Measurements from ENCODE around the gene KIAA1586.
A peak's percentile ranks its signal among the peaks of the same experiment; 100 is the strongest.
"Not testable (repeated sequence)": the region's sequence is repeated elsewhere in the genome, so short reads cannot be mapped to it uniquely, and the experiment has no call there.

Gene KIAA1586

GRCh38 chr6:57046332-57047256, at the start of gene KIAA1586:
KIAA1586 (plus strand) TSS chr6:57046693; CDS start chr6:57046756, 63 bp downstream.
- DNase-seq, result peak; percentile 84

- no peak for DNase-seq
Observed at GRCh38 chr6:56999049-56999448, 47.4 kb upstream of the KIAA1586 start.

- DNase-seq, result not testable (repeated sequence)
Observed at GRCh38 chr6:56999748-57000147, 46.7 kb upstream of the KIAA1586 start.

GRCh38 chr6:57002197-57002596, 44.3 kb upstream of the KIAA1586 start:
- no peak for DNase-seq

GRCh38 chr6:57004292-57004691, 42.2 kb upstream of the KIAA1586 start:
- no peak for DNase-seq

- no peak for DNase-seq
Observed at GRCh38 chr6:57006101-57006500, 40.4 kb upstream of the KIAA1586 start.

GRCh38 chr6:57008069-57008468, 38.4 kb upstream of the KIAA1586 start:
- DNase-seq, result not testable (repeated sequence)

- DNase-seq, result no peak
Observed at GRCh38 chr6:57013521-57013926, 33.0 kb upstream of the KIAA1586 start.

- DNase-seq, result no peak
Observed at GRCh38 chr6:57017069-57017468, 29.4 kb upstream of the KIAA1586 start.

GRCh38 chr6:57017841-57018240, 28.7 kb upstream of the KIAA1586 start:
- DNase-seq, result no peak

GRCh38 chr6:57019434-57019833, 27.1 kb upstream of the KIAA1586 start:
- DNase-seq, result no peak

- DNase-seq, result peak; percentile 34
Observed at GRCh38 chr6:57021086-57021720, 25.3 kb upstream of the KIAA1586 start.

- no peak for DNase-seq
Observed at GRCh38 chr6:57024321-57024720, 22.2 kb upstream of the KIAA1586 start.

GRCh38 chr6:57024775-57025174, 21.7 kb upstream of the KIAA1586 start:
- no peak for DNase-seq

- DNase-seq, result no peak
Observed at GRCh38 chr6:57026001-57026400, 20.5 kb upstream of the KIAA1586 start.

- no peak for DNase-seq
Observed at GRCh38 chr6:57027301-57027700, 19.2 kb upstream of the KIAA1586 start.

GRCh38 chr6:57029213-57029612, 17.3 kb upstream of the KIAA1586 start:
- no peak for DNase-seq

- no peak for DNase-seq
Observed at GRCh38 chr6:57033228-57033627, 13.3 kb upstream of the KIAA1586 start.

GRCh38 chr6:57035549-57035948, 10.9 kb upstream of the KIAA1586 start:
- no peak for DNase-seq

GRCh38 chr6:57038906-57039305, 7.6 kb upstream of the KIAA1586 start:
- no peak for DNase-seq

- no peak for DNase-seq
Observed at GRCh38 chr6:57040011-57040410, 6.5 kb upstream of the KIAA1586 start.

- not testable (repeated sequence) for DNase-seq
Observed at GRCh38 chr6:57044061-57044460, 2.4 kb upstream of the KIAA1586 start.

GRCh38 chr6:57044568-57044967, 1.9 kb upstream of the KIAA1586 start:
- no peak for DNase-seq

- DNase-seq, result not testable (repeated sequence)
Observed at GRCh38 chr6:57047257-57047585, 728 bp downstream of the KIAA1586 start.
